K562 (cell line): Measurements from ENCODE around the gene RPLP2.

Source experiments
- CBX5 ChIP-seq: IDR thresholded peaks from 2 replicates; pipeline ENCODE4 v1.6.1; 2014; ENCODE audit warnings: low read depth, borderline replicate concordance
- CREM ChIP-seq: IDR thresholded peaks from 2 replicates; pipeline ENCODE4 v1.6.1; 2014; ENCODE audit warnings: antibody characterized with exemption, low read depth
- FOXK2 ChIP-seq, 2 experiments: fragments of 450-650 bp; IDR thresholded peaks in 1 of 2; conservative IDR thresholded peaks in 1 of 2; 2 replicates each; pipeline ENCODE4 v1.6.1; 2016; ENCODE audit warnings: low read depth in 2 of 2, mild to moderate bottlenecking in 1 of 2
- KDM4B ChIP-seq, 2 experiments: fragments of 450-650 bp in 1 of 2; sonication (generic) in 1 of 2; IDR thresholded peaks; 2 replicates each; pipeline ENCODE4 v1.6.1; 2016 to 2017; ENCODE audit warnings: borderline replicate concordance in 2 of 2, antibody characterized with exemption in 1 of 2, low read depth in 1 of 2, mild to moderate bottlenecking in 1 of 2
- PCBP1 ChIP-seq: fragments of 200-400 bp; formaldehyde crosslinking; IDR thresholded peaks from 2 replicates; pipeline ENCODE4 v1.6.1; 2018; ENCODE audit warnings: mild to moderate bottlenecking, low read depth, low read length; ENCODE audit not compliant: poor library complexity, severe bottlenecking
- TCF3 ChIP-seq: sonication (generic); formaldehyde crosslinking; IDR thresholded peaks from 2 replicates; pipeline ENCODE4 v1.4.0; 2020; ENCODE audit warnings: mild to moderate bottlenecking, missing genetic modification reagents
- TF ChIP-seq, protein P1 (sequence below), 2 experiments: fragments of 200-800 bp in 1 of 2; sonication (Bioruptor generic) in 1 of 2; sonication (generic) in 1 of 2; formaldehyde crosslinking in 1 of 2; IDR thresholded peaks in 1 of 2; conservative IDR thresholded peaks in 1 of 2; 2 replicates each; pipeline versions ENCODE4 v1.5.0 to v1.6.1; 2016 to 2020; ENCODE audit warnings: missing compliant biosample characterization in 1 of 2, missing genetic modification characterization in 1 of 2, missing genetic modification reagents in 1 of 2
- TF ChIP-seq, protein P2 (sequence below): fragments of 450-650 bp; IDR thresholded peaks from 2 replicates; pipeline ENCODE4 v1.6.1; 2016
- TF ChIP-seq, protein P3 (sequence below), 3 experiments: IDR thresholded peaks in 2 of 3; conservative IDR thresholded peaks in 1 of 3; 2 replicates each; pipeline ENCODE4 v1.5.1; 2011 to 2012; ENCODE audit warnings: low read length in 3 of 3, mild to moderate bottlenecking in 3 of 3, control low read depth in 2 of 3, improper control_type of control experiment in 1 of 3, inconsistent platforms in 1 of 3, low read depth in 1 of 3, mixed read lengths in 1 of 3, moderate library complexity in 1 of 3; ENCODE audit not compliant: insufficient read depth in 2 of 3
- TF ChIP-seq, protein P4 (sequence below): sonication (generic); formaldehyde crosslinking; IDR thresholded peaks from 2 replicates; pipeline ENCODE4 v1.8.1; 2023; ENCODE audit warnings: mild to moderate bottlenecking, missing genetic modification reagents, moderate library complexity
- TF ChIP-seq, protein P5 (sequence below): sonication (generic); formaldehyde crosslinking; IDR thresholded peaks from 2 replicates; pipeline ENCODE4 v1.9.0; 2022; ENCODE audit warnings: mild to moderate bottlenecking, missing genetic modification reagents
- TF ChIP-seq, protein P6 (sequence below): fragments of 450-650 bp; IDR thresholded peaks from 2 replicates; pipeline ENCODE4 v1.6.1; 2016; ENCODE audit warnings: borderline replicate concordance
- TF ChIP-seq, protein P7 (sequence below): fragments of 450-650 bp; IDR thresholded peaks from 2 replicates; pipeline ENCODE4 v1.6.1; 2017; ENCODE audit warnings: antibody characterized with exemption

DNA sequence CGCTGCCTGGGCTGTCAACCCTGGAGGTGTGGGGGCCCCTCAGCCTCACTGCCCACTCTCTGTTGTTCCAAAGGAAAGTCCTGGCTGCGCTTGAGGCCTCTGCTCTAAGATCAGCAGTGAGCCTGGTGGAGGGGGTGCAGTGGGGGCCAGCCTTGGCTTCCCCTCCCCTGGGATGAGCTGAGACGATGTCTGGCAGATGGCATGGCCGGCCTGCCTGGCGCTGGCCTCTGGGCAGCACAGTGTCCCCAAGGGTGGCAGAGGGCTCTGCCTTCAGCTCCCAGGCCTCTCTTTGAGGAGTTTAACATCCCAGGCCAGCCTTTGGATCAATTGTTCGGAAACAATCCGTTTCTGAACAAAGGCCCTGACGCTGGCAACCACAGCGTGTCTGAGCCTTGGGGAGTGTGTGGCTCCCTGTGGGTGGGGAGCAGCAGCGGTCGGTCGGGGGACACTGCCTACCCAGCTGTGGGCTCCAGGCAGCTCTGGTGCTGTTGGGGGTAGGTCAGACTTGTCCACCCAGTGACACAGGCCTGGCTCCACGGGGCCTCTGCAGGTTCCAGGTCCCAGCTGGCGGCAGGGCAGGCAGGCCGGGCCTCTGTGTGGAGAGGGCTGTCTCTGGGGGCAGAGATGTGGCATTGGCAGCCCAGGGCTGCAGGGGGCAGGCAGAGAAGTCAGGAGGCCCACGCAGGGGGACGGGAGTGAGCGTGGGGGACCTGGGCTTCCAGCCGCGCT lies 45.0 kb downstream of the RPLP2 start:
- TF ChIP-seq, protein P1, sequence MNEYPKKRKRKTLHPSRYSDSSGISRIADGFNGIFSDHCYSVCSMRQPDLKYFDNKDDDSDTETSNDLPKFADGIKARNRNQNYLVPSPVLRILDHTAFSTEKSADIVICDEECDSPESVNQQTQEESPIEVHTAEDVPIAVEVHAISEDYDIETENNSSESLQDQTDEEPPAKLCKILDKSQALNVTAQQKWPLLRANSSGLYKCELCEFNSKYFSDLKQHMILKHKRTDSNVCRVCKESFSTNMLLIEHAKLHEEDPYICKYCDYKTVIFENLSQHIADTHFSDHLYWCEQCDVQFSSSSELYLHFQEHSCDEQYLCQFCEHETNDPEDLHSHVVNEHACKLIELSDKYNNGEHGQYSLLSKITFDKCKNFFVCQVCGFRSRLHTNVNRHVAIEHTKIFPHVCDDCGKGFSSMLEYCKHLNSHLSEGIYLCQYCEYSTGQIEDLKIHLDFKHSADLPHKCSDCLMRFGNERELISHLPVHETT (CRISPR knock-in tag; conservative IDR thresholded peaks at IDR 0.05 in 1 of 2, IDR thresholded peaks at IDR 0.05 in 1 of 2) = no peak
- TF ChIP-seq, protein P2, sequence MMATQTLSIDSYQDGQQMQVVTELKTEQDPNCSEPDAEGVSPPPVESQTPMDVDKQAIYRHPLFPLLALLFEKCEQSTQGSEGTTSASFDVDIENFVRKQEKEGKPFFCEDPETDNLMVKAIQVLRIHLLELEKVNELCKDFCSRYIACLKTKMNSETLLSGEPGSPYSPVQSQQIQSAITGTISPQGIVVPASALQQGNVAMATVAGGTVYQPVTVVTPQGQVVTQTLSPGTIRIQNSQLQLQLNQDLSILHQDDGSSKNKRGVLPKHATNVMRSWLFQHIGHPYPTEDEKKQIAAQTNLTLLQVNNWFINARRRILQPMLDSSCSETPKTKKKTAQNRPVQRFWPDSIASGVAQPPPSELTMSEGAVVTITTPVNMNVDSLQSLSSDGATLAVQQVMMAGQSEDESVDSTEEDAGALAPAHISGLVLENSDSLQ = no peak
- TF ChIP-seq TCF3 (no peak), CREM (no peak), FOXK2 (conservative IDR thresholded peaks at IDR 0.05 in 1 of 2, IDR thresholded peaks at IDR 0.05 in 1 of 2; ENCODE audit: low read depth in 2 of 2) (no peak), KDM4B (IDR thresholded peaks at IDR 0.05; ENCODE audit: borderline replicate concordance in 2 of 2, low read depth in 1 of 2) (no peak), PCBP1 (no peak), CBX5 (no peak)
- TF ChIP-seq, protein P3, sequence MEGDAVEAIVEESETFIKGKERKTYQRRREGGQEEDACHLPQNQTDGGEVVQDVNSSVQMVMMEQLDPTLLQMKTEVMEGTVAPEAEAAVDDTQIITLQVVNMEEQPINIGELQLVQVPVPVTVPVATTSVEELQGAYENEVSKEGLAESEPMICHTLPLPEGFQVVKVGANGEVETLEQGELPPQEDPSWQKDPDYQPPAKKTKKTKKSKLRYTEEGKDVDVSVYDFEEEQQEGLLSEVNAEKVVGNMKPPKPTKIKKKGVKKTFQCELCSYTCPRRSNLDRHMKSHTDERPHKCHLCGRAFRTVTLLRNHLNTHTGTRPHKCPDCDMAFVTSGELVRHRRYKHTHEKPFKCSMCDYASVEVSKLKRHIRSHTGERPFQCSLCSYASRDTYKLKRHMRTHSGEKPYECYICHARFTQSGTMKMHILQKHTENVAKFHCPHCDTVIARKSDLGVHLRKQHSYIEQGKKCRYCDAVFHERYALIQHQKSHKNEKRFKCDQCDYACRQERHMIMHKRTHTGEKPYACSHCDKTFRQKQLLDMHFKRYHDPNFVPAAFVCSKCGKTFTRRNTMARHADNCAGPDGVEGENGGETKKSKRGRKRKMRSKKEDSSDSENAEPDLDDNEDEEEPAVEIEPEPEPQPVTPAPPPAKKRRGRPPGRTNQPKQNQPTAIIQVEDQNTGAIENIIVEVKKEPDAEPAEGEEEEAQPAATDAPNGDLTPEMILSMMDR (IDR thresholded peaks at IDR 0.05 in 2 of 3, conservative IDR thresholded peaks at IDR 0.05 in 1 of 3; ENCODE audit: insufficient read depth in 2 of 3, low read depth in 1 of 3, low read length in 3 of 3) = no peak
- TF ChIP-seq, protein P4, sequence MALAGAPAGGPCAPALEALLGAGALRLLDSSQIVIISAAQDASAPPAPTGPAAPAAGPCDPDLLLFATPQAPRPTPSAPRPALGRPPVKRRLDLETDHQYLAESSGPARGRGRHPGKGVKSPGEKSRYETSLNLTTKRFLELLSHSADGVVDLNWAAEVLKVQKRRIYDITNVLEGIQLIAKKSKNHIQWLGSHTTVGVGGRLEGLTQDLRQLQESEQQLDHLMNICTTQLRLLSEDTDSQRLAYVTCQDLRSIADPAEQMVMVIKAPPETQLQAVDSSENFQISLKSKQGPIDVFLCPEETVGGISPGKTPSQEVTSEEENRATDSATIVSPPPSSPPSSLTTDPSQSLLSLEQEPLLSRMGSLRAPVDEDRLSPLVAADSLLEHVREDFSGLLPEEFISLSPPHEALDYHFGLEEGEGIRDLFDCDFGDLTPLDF (CRISPR knock-in tag) = no peak
- TF ChIP-seq, protein P5, sequence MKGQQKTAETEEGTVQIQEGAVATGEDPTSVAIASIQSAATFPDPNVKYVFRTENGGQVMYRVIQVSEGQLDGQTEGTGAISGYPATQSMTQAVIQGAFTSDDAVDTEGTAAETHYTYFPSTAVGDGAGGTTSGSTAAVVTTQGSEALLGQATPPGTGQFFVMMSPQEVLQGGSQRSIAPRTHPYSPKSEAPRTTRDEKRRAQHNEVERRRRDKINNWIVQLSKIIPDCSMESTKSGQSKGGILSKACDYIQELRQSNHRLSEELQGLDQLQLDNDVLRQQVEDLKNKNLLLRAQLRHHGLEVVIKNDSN (CRISPR knock-in tag) = no peak
- TF ChIP-seq, protein P6, sequence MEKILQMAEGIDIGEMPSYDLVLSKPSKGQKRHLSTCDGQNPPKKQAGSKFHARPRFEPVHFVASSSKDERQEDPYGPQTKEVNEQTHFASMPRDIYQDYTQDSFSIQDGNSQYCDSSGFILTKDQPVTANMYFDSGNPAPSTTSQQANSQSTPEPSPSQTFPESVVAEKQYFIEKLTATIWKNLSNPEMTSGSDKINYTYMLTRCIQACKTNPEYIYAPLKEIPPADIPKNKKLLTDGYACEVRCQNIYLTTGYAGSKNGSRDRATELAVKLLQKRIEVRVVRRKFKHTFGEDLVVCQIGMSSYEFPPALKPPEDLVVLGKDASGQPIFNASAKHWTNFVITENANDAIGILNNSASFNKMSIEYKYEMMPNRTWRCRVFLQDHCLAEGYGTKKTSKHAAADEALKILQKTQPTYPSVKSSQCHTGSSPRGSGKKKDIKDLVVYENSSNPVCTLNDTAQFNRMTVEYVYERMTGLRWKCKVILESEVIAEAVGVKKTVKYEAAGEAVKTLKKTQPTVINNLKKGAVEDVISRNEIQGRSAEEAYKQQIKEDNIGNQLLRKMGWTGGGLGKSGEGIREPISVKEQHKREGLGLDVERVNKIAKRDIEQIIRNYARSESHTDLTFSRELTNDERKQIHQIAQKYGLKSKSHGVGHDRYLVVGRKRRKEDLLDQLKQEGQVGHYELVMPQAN = no peak
- TF ChIP-seq, protein P7, sequence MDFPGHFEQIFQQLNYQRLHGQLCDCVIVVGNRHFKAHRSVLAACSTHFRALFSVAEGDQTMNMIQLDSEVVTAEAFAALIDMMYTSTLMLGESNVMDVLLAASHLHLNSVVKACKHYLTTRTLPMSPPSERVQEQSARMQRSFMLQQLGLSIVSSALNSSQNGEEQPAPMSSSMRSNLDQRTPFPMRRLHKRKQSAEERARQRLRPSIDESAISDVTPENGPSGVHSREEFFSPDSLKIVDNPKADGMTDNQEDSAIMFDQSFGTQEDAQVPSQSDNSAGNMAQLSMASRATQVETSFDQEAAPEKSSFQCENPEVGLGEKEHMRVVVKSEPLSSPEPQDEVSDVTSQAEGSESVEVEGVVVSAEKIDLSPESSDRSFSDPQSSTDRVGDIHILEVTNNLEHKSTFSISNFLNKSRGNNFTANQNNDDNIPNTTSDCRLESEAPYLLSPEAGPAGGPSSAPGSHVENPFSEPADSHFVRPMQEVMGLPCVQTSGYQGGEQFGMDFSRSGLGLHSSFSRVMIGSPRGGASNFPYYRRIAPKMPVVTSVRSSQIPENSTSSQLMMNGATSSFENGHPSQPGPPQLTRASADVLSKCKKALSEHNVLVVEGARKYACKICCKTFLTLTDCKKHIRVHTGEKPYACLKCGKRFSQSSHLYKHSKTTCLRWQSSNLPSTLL = no peak
